GM21576 (cell line): ENCODE measurements around the gene MYL5.
"Not testable (repeated sequence)": the region's sequence is repeated elsewhere in the genome, so short reads cannot be mapped to it uniquely, and the experiment has no call there.

Source experiments
- ATAC-seq: cut with Tn5 transposase; IDR thresholded peaks from one replicate; pipeline ENCODE4 v1.9.1; 2021; ENCODE audit warnings: mild to moderate bottlenecking, moderate library complexity; ENCODE audit not compliant: unreplicated experiment

The MYL5 gene

DNA sequence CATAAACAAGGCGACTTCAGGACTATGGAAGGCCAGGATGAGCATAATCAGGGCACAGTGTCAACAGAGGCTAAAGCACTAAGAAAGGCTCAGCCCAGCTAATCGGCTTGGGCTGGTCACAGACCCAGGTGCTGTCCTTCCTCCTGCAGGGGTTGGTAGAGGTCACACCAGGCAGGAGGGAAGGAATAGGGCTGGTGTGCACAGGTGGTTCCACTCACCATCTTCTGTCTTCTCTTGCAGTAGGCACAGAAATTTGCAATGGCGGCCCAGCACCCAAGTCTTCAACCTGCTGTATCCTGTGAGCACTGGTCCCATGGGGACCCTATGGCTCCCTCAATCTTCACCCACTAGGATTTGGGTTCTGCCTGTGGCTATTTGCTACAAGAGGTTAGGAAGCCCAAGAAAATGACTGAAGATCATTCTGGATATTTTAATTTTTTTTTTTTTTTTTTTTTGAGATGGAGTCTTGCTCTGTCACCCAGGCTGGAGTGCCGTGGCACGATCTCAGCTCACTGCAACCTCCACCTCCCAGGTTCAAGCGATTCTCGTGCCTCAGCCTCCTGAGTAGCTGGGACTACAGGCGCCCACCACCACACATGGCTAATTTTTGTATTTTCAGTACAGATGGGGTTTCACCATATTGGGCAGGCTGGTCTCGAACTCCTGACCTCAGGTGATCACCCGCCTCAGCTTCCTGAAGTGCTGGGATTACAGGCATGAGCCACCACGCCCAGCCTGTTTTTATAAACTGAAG is 4.4 kb upstream of the MYL5 start:
- ATAC-seq: not testable (repeated sequence)

DNA sequence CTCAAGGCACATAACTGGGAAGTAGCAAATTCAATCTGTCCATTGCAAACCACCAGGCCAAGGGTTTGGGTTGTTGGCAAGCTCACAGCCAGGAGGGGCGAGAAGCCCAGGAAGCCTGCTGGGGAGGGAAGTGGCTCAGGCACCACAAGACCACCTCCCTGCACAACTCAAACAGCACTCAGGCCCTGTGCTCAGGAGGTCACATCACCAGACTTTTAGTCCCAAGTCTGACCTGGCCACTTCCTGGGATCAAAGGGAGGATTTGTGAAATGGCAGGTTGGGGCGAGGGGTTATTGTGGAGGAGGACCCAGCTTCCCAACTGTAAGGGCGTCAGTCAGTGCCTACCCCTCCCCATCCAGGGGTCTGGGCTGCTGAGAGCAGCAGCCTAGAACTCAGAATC is 2.6 kb upstream of the MYL5 start:
- no peak for ATAC-seq

DNA sequence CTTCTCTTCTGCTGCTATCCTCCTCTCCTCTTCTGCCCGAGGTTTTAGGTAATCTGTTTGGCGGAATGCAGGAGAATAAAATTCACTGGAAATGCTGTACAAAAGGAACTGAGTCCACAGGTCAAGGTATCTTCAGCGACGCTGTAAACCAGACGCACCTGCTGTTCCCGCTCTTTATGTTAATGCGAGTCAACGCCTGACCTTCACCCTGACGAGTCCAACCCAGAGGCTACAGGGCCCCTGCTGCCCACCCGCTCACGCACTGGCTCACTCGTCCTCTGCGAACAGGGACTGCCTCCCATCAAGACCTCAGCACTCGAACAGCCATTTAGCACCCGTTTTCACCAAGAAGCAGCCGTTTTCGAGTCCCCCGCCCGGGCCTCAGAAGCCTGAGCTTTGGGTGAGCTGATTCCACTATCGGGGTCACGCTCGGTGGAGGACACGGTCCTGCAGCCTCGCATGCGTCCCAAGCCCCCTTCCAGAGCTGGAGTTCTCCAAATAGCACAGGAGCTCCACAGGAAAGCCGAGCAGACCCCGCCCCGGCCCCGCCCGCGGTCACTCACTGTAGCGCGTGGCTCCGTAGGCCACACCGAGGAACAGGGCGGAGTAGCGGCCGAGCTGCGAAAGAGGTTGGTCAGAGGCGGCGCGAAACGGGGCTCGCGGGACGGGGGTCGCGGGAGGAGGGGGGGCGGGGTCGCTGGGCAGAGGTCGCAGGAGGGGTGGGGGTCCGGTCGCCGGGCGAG is 822 bp upstream of the MYL5 start:
- no peak for ATAC-seq

- ATAC-seq: peak; percentile 4
These were observed 917 bp downstream of the MYL5 start for GRCh38 chr4:675036-675882.

GRCh38 chr4:675980-676870 is 1.9 kb downstream of the MYL5 start:
- ATAC-seq: peak; percentile 32

DNA sequence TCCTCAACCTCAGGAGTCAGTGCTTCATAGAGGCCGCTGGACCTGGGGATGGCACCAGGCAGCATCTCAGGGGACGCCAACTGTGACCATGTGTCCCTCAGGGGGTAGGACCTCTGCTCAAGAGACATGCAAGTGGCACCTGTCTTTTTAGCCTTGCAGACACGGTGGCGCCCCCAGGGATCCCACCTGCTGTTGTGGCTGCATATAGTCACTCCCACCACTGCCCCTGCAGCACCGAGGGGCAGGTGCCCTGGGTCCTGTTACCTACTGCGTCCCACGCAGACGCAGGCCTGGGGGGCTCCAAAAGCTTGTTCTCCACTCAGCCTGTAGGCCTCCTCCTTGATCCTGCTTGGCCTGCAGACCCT is 2.5 kb downstream of the MYL5 start:
- ATAC-seq: no peak

DNA sequence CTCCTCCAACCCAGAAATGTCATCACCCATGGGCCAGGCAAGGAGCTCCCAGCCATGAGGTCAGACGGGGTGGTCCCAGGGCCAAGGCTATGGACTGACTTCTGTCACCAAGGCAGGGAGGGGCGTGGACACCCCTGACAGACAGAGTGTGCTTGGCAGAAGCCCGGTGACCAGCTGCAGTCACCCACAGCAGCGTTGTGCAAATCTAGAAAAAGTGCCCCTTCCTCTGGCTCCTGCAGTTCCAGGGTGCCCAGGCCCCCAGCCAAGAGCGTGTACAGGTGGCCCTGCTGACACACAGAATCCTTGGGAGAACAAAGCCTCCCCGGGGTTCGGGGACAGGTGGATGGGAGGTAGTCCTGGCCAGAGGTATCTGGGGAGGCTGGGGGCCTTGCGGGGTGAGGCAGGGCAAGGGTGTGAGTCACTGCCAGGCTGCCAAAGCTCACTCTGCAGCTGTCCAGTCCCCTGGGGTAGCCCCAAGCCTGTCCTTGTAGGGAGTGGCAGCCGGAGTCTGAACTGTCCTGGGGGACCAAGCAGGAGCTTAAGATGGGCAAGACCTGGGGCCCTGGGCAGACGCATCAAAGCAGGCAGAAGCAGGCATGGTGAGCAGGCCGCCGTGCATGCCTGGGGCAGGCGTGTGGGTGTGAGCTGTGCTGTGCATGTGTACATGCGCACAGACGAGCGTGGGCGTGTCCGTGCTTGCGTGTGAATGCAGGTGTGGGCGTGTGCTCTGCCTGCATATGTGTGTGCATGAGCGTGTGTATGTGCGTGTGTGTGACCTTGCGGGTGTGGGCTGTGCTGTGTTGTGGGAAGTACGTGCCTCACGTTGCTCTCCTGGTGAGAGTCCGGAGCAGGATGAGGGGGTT is 3.3 kb downstream of the MYL5 start:
- ATAC-seq: no peak

DNA sequence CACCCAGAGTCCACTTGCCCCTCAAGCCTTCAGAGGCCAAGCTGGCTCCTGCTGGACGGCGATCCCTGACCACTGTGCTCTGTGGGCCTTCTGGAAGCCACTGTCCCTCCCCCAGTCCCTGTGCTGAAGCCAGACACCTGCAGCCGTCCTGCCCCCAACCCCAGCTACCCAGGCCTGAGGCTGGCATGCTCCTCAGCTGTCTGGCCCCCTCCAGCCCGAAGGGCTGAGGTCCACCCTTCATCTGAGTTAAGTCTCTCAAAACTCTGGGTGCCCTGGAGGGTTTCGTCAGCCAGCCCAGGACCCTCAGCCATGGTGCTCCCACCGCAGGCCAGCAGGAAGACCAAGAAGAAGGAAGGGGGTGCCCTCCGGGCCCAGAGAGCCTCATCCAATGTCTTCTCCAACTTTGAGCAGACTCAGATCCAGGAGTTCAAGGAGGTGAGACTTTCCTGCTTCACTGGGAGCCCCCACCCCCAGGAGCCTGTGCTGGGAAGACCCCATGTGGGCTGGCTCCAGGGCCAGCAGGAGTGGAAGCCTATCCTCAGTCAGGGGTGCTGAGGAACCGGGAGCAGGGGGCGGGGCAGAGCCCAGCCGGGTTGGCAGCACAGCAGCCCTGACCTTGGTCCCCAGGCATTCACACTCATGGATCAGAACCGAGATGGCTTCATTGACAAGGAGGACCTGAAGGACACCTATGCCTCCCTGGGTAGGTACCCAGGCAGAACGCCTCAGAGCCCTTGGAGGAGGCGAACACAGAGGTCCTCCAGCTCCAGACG is 4.2 kb downstream of the MYL5 start:
- no peak for ATAC-seq

DNA sequence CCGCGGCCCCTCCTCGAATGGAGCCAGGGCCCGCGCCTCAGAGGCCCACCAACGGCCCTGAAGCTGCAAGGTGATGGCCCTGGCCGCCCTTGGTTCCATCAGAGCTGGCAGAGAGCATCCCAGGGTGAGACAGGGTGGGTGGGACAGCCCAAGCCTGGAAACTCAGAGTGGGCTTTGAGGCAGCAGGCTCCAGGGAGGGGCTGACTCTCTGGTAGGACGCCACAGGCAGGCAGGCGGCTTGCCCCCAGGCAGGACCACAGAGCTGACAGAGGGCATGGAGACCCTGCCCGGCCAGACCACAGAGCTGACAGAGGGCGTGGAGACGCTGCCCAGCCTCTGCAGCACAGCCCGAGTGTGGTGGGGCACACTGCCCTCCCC is 4.8 kb downstream of the MYL5 start:
- ATAC-seq: no peak

- no peak for ATAC-seq
These were observed 5.3 kb downstream of the MYL5 start for GRCh38 chr4:679629-680028.

DNA sequence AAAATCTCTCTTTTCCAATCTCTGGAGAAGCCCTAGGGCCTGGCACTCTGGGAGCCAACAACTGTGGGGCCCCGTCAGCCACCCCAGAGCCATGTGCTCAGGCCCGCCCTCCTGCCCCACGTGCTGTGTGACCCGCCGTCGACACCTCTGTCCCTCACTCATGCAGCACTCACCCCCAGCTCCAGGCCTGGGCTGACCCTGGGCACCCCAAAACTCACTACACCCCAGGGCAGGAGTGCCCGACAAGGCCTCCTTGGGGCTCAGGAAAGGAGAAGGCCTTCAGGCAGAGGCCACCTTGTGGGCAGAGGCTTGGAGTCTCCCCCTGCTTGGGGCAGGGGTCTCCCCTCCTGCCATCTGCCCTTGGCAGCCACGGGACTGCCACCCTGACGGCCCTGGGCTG is 5.7 kb downstream of the MYL5 start:
- no peak for ATAC-seq

DNA sequence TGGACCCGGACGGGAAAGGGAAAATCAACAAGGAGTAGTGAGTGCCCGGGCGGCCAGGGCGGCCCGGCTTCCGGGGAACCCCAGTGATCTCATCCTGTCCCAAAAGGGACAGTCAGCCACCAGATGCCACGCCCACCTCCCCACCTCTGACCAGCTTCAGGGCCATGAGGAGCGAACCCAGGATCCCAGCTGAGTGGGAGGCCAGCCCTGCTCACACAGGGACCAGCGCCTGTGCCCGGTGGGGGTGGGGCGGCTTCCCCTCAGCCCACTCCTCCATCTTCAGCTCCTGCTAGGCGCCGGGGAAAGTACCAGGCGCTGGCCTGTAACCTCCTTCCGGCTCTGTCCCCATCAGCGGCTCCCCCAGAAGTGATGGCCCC is 6.2 kb downstream of the MYL5 start:
- no peak for ATAC-seq

GRCh38 chr4:680928-681645 is 6.7 kb downstream of the MYL5 start:
- ATAC-seq: no peak

DNA sequence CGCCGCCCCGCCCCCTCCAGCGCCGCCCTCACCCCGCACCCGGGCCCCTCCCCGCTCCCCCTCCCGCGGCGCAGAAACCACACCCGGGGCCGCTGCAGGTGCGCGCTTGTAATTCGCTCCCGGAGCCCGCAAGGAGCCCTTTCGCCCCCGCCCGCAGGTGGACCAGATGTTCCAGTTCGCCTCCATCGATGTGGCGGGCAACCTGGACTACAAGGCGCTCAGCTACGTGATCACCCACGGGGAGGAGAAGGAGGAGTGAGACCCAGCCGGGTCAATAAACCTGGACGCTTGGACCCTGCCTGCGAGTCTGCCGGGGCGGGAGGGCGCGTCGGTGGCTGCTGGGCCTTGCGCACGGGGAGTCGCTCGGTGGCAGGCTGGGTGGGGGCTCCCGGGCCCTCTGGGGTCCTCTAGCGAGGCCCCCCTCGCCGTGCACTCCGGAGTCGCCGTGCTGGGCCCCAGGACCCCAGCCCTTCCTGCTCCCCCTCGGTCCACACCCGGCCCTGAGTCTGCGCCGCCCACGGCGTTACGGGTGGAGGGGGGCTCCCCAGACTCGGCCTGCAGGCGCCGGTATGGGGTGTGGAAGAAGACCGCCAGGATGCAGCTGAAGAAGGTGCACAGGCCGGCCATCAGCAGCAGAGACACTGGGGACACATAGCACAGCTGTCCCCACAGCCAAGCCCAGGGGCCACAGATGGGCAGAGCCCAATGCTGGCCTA is 7.6 kb downstream of the MYL5 start:
- no peak for ATAC-seq

DNA sequence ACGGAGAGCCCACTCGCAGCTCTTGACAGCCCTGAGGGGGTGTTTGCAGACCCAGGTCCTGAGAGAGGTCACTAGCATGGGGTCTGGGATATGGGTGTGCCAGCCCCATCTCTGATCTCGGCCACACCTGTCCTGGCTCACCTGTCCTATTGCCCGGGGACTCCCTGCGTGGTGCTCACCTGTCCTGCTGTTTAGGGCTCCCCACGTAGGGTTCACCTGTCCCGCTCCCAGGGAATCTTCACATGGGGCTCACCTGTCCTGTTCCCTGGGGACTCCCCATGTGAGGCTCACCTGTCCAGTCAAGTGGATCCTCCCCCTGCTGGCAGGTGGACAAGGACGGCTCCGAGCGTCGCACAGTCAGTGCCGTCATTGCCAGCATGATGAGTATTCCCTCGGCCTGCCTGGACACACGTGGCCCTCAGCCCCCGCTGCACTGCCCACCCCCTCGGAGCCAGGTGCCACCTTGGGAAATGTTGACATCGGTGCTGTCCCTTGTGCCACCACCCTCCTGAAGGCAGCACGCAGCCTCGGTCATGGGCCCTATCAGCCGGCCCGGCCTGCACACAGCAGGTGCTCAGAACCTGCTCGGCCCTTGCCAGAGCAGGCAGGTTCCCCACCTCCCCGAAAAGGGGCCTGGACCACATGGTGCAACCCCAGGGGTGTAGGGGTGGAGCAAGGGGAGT is 8.3 kb downstream of the MYL5 start:
- no peak for ATAC-seq

DNA sequence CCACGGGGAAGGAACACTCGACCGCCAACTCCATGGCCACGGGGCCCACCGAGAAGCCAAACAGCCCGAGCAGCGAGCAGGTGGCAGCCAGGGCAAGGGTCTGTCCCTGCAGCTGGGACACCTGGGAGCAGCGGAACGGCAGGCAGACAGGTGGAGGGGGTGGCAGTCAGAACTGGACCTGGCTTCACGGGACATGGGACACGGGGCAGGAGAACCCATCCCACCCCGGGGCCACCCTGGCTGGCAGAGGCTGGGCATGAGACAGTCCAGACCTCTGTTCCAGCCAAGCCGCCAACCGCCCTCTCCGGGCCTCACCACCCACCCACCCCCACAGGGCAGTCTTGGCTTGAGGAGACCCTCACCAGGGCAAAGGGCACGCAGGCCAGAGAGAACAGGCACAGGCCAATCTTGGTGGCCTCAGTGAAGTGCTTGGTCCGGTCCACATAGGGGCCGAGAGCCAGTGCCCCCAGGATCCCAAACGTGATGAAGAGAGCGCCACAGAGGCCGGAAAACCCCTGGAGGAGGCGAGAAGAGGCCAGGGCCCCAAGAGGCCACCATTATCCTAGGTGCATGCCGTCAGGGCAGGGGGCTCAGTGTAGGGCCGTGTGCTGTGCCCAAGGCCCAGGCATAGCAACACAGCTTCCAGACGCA is 9.0 kb downstream of the MYL5 start:
- no peak for ATAC-seq
